ENCODE measurements around the gene GEN1. TPM values are rescaled to one million over a fixed set of nuclear protein-coding genes. Genes with fewer than 3 reads are reported as not detected.
A peak's percentile ranks its signal among the peaks of the same experiment; 100 is the strongest.

GEN1 gene, protein sequence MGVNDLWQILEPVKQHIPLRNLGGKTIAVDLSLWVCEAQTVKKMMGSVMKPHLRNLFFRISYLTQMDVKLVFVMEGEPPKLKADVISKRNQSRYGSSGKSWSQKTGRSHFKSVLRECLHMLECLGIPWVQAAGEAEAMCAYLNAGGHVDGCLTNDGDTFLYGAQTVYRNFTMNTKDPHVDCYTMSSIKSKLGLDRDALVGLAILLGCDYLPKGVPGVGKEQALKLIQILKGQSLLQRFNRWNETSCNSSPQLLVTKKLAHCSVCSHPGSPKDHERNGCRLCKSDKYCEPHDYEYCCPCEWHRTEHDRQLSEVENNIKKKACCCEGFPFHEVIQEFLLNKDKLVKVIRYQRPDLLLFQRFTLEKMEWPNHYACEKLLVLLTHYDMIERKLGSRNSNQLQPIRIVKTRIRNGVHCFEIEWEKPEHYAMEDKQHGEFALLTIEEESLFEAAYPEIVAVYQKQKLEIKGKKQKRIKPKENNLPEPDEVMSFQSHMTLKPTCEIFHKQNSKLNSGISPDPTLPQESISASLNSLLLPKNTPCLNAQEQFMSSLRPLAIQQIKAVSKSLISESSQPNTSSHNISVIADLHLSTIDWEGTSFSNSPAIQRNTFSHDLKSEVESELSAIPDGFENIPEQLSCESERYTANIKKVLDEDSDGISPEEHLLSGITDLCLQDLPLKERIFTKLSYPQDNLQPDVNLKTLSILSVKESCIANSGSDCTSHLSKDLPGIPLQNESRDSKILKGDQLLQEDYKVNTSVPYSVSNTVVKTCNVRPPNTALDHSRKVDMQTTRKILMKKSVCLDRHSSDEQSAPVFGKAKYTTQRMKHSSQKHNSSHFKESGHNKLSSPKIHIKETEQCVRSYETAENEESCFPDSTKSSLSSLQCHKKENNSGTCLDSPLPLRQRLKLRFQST
- polyA plus RNA-seq (2012; ENCODE audit: missing spikeins): 14.1 TPM

DNA sequence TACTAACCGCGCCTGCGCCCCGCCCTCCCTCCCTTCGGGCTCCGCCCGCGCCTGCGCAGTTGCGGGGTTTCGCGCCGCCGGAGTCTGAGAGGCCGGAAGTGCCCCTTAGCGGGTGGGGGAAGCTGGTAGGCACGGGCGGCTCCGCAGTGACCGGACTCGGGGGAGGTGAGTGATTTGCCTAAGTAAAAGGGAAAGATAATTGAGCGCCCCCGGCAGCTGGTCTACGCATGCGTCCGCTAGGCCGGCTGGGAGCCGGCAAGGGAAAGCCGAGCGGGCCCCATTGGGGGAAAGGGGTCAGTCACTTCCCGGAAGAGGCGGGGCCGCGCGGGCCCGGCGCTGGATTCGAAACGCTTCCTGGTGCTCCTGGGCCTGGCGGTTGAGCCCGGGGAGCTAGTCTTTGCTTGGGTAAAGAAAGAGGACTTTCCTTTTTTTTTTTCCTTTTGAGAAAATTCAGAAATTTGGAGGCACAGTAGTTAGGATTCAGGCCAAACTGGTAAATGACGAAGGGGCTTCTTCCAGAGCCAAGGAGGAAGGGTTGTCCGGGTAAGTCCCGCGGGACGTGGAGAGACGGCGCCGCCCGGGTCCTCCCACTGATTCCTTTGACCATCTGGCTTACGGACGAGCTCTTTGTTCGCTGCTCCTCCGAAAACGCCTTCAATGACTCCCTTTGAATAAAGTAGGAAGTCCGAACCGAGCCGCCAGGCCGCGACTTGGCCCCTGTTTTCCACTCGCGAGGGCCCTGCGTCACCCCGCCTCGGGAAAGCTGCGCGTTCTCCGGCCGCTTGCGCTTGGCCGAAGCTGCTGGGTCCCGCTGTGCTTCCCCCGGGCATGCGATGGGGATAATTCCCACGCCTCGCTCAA lies at the start of gene GEN1, which contains the start of gene SMC6:
Gene GEN1 (plus strand): TSS at position 336 of the 861 bp plus-strand sequence. CDS start 5,806 bp downstream, outside the sequence.
Gene SMC6 (minus strand): TSS at position 8 of the 861 bp plus-strand sequence. CDS start 7,864 bp downstream, outside the sequence.
- DNase-seq (ENCODE audit: insufficient read length): peak; percentile 79
- peak; percentile 84 for FAIRE-seq
- TF ChIP-seq TAF1 (IDR thresholded peaks at IDR 0.05; ENCODE audit: borderline replicate concordance, low read depth, low read length) (0 out of 2 replicates have a peak, but pooled peaks have one; percentile 38), POLR2A (IDR thresholded peaks at IDR 0.05; ENCODE audit: low read depth, low read length) (no peak; the same call in 1 of the 2 replicates)

DNA sequence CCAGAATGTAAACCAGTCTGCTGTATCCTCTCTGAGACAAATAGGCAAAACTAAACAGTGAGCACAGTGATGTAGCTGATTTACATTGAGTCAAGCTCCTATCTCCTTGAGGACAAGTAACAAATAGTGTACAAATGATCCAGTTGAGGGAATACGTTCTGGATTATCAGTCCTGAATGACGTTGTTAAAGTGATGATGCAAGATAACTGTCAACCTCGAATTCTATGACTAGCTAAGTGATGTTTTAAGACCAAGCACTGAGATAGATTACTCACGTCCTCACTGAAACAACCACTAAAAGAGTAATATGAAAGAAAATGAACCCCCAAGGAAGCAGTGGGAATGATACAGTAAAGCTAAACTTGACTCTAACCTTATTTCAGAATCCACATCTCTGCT lies 47.1 kb upstream of the GEN1 start:
- no peak for TF ChIP-seq POLR2A (IDR thresholded peaks at IDR 0.05; ENCODE audit: low read depth, low read length)
- no peak for TF ChIP-seq POLR2AphosphoS5 (IDR thresholded peaks at IDR 0.05; ENCODE audit: low read depth, low read length)
- no peak for TF ChIP-seq TAF1 (IDR thresholded peaks at IDR 0.05; ENCODE audit: borderline replicate concordance, low read depth, low read length)
- DNase-seq (ENCODE audit: insufficient read length): no peak
- peak; percentile 44 for FAIRE-seq

DNA sequence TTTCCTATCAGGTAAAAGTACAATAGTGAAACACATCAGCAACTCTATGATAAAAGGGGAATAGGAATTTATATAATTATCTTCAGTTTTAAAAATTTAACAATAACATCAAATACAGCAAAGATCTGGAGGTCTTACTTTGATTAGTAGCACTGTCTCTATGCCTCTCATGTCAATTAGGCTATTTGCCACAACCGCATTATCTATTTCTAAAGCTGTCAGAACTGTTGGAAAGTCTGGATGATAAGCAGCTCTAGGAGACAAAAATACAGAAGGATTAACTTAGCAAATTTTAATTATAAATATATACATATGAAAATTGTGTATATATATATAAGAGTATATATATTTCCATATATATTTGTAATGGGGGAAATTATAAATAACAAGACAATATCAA lies 45.4 kb upstream of the GEN1 start:
- no peak for DNase-seq (ENCODE audit: insufficient read length)
- TF ChIP-seq POLR2A (IDR thresholded peaks at IDR 0.05; ENCODE audit: low read depth, low read length): no peak
- TF ChIP-seq POLR2AphosphoS5 (IDR thresholded peaks at IDR 0.05; ENCODE audit: low read depth, low read length): no peak
- no peak for TF ChIP-seq TAF1 (IDR thresholded peaks at IDR 0.05; ENCODE audit: borderline replicate concordance, low read depth, low read length)
- no peak for FAIRE-seq

DNA sequence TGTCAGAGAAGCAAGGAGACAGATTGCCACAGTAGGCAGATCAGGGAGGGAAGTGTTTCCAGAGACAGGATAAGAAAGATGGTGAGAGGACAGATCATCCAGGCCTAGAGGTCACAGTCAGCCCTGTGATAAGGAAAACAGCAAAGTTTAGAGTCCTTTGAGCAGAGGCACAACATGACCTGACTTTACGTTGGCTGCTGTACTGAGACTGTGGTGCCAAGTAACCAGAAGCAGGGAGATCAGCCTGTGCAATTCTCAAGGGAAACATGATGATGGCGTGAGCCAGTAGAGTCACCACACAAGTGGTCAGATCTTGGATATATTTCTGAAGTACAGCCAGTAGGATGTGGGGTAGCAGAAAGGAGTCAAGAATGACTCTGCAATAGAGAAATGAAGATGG lies 44.0 kb upstream of the GEN1 start:
- FAIRE-seq: peak; percentile 17
- TF ChIP-seq TAF1 (IDR thresholded peaks at IDR 0.05; ENCODE audit: borderline replicate concordance, low read depth, low read length) (no peak), POLR2A (IDR thresholded peaks at IDR 0.05; ENCODE audit: low read depth, low read length) (no peak), POLR2AphosphoS5 (IDR thresholded peaks at IDR 0.05; ENCODE audit: low read depth, low read length) (no peak)
- DNase-seq (ENCODE audit: insufficient read length): no peak

DNA sequence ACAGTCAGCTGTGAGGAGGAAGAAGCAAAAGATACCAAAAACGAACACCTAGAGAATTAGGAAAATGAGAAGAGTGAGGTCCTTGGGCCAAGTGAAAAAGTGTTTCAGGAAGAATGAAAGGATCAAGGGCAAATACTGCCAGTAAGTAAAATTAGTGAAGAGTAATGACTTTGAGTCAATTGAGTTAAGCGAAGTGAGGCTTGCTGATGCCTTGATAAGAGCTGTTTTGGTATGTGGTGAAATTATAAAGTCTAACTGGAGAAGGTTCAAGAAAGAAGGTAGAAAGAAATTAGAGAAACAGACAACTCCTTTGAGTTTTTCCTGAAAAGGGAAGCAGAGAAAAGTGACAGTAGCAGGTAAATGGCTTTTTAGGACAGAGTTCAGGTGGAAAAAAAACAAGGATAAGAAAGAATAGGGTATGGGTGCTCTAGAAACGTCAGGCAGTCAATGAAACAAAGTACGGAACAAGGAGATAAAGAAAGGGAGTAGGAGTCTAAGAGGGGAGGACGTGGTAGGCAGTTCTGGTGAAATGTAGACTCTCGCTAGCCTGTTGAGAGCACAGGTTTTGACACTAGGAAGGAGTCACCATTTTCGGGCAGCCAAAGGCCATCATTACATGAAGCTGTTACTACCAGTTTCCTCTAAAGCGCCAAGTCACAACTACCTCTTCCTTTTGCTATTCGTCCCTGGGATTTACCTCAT lies 43.2 kb upstream of the GEN1 start:
- TF ChIP-seq POLR2A (IDR thresholded peaks at IDR 0.05; ENCODE audit: low read depth, low read length) (no peak), POLR2AphosphoS5 (IDR thresholded peaks at IDR 0.05; ENCODE audit: low read depth, low read length) (no peak), TAF1 (IDR thresholded peaks at IDR 0.05; ENCODE audit: borderline replicate concordance, low read depth, low read length) (no peak)
- DNase-seq (ENCODE audit: insufficient read length) (no peak), FAIRE-seq (no peak)

DNA sequence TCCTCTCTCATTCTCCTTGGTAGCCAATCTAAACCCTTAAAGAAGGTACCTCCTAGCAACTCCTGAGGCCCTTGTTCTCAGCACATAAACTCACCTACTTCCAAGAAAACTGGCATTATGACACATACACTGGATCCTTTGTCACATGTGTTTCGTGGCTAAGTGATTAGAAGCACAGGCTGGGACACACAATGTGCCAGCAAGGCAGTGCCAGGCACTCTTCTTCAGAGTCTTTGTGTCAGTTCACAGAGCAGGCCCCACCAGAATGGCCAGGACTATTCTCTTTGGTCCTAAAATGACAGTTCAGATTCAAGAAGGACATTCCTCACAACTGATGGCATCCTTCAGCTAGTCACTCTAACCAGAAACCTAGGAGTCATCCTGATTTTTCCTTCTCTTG lies 40.6 kb upstream of the GEN1 start:
- DNase-seq (ENCODE audit: insufficient read length) (no peak), FAIRE-seq (peak; percentile 42)
- no peak for TF ChIP-seq POLR2A (IDR thresholded peaks at IDR 0.05; ENCODE audit: low read depth, low read length)
- no peak for TF ChIP-seq TAF1 (IDR thresholded peaks at IDR 0.05; ENCODE audit: borderline replicate concordance, low read depth, low read length)
- TF ChIP-seq POLR2AphosphoS5 (IDR thresholded peaks at IDR 0.05; ENCODE audit: low read depth, low read length): no peak

DNA sequence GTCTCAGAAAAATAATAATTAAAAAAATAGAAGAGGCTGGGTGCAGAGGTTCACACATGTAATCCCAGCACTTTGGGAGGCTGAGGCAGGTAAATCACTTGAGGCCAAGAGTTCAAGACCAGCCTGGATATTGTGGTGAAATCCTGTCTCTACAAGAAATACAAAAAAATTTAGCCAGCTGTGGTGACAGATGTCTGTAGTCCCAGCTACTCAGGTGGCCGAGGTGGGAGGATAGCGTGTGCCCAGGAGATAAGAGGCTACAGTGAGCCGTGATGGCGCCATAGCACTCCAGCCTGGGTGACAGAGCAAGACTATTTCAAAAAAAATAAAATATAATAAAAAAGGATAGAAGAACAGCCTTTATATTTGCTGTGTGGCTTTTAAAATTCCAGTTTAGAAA lies 36.3 kb upstream of the GEN1 start:
- FAIRE-seq (no peak), DNase-seq (ENCODE audit: insufficient read length) (no peak)
- no peak for TF ChIP-seq POLR2A (IDR thresholded peaks at IDR 0.05; ENCODE audit: low read depth, low read length)
- no peak for TF ChIP-seq TAF1 (IDR thresholded peaks at IDR 0.05; ENCODE audit: borderline replicate concordance, low read depth, low read length)
- no peak for TF ChIP-seq POLR2AphosphoS5 (IDR thresholded peaks at IDR 0.05; ENCODE audit: low read depth, low read length)

DNA sequence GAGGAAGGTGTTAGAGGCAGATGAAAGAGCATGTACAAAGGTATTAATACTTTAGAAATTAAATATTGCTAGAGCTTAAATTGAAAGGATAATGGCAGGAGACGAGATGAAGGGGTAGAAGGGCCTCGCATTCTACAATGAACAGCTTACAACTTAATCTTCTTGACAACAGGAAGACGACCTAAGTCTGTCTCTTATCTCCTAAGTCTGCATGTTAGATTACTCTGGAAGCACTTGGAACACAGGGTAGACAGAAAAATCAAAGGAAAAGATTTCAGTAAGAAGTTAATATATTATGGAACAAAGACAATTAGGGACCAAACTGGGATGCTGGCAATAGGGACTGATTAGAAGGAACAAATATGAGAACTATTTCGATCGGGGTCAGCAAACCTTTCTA lies 35.2 kb upstream of the GEN1 start:
- TF ChIP-seq POLR2AphosphoS5 (IDR thresholded peaks at IDR 0.05; ENCODE audit: low read depth, low read length) (no peak), TAF1 (IDR thresholded peaks at IDR 0.05; ENCODE audit: borderline replicate concordance, low read depth, low read length) (no peak)
- FAIRE-seq (no peak), DNase-seq (ENCODE audit: insufficient read length) (no peak)

DNA sequence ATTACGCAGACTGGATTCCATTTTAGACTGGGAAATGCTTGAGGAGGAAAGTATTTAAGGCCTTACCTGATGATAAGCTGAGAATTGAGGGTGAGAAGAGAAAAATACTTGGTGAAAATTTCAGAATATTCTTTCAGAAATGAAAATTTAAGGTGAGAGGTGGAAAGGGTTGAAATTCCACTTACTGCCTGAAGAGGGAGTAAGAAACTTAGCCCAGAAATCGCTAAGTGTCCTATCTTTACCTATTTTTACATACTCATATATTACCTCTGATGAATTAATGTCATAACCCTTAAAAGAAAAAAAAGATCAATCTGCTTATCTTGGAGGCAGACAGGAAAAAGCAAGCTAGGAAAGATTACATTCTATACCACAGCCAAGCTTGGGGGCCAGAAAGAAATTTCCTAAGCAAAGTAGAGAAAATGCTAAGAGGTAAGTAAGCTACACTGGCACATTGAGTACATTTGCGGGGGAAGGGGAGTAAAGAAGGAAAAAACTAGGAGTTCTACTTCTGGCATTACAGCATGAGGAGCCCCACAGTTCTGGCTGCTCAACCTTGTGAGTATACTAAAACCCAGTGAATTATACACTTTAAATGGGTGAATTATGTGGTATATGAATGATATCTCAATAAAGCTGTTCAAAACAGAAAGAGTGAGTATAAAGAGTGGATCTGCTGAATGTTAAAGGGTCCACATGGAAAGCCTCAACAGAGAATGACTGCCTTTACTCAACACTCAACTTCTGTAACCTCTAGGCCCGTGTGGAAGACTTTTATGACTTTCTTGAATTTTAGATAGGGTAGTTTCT lies 34.2 kb upstream of the GEN1 start:
- DNase-seq (ENCODE audit: insufficient read length) (no peak), FAIRE-seq (no peak)
- no peak for TF ChIP-seq POLR2AphosphoS5 (IDR thresholded peaks at IDR 0.05; ENCODE audit: low read depth, low read length)
- TF ChIP-seq TAF1 (IDR thresholded peaks at IDR 0.05; ENCODE audit: borderline replicate concordance, low read depth, low read length): no peak
- TF ChIP-seq POLR2A (IDR thresholded peaks at IDR 0.05; ENCODE audit: low read depth, low read length): no peak

Measured in GM12892 (cell line).